ENCODE data around the gene TOP3B.

GRCh38 chr22:21958360-21959273, 24.0 kb downstream of the TOP3B start:
- TF ChIP-seq CTCF (IDR thresholded peaks at IDR 0.05) (no peak), POLR2A (IDR thresholded peaks at IDR 0.05) (no peak), POLR2AphosphoS5 (IDR thresholded peaks at IDR 0.05) (no peak)

All from transverse colon (tissue), 4 donors.